ENCODE results near the gene EEF1AKMT4. TPM values are rescaled to one million over a fixed set of nuclear protein-coding genes. Genes with fewer than 3 reads are reported as not detected.

EEF1AKMT4 gene
- polyA plus RNA-seq, 1 donor (not counting 4 experiments of a cell fraction or from before 2014, with no cell fraction given), result 10.8 TPM

DNA sequence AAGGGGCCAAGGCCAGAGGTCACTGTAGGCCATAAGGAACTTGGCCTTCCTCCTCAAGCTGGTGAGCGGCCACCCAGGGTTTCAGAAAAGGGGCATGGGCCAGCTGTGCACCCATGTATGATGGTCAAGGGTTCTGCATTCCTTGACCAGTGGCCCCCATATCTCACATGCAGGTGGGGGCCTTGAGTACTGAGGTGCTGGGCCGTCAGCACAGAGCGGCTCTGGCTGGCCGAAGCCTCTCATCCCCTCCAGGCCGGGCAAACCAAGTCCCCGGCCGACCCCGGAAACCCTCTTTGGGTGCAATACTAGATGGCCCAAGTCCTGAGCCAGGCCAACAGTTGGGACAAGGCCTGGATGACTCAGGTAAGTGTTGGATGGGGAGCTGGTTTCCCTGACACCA, 10.3 kb upstream of the EEF1AKMT4 start:
- no peaks in the 10 kb centered on the region for H3K9me1 ChIP-seq (ENCODE audit: control insufficient read depth, extremely low read depth, insufficient read depth, low read length)
- no peak overlapping the region for H2AFZ ChIP-seq (ENCODE audit: control insufficient read depth, low read length)
- dilution Hi-C loops (cut with MboI; ENCODE audit: extremely low pct_ligation_motif_present, low sequenced_read_pairs), result no loop called here
- H3K27ac ChIP-seq (ENCODE audit: control insufficient read depth, insufficient read depth, low read length), result no peak overlapping the region
- no peak overlapping the region for H3K4me3 ChIP-seq (ENCODE audit: control insufficient read depth in 2 of 3, extremely low read depth in 1 of 3, insufficient read depth in 2 of 3, low read depth in 1 of 3, low read length in 3 of 3)
- FAIRE-seq (no peak), DNase-seq (ENCODE audit: low read depth, low spot score) (no peak)
- no peaks in the 10 kb centered on the region for H3K79me2 ChIP-seq (ENCODE audit: control insufficient read depth, insufficient read depth, low read length)
- no peak overlapping the region for H3K4me2 ChIP-seq (ENCODE audit: control insufficient read depth, extremely low read depth, insufficient read depth, low read depth, low read length)
- peaks cover 1% of the 10 kb centered on the region for H3K4me1 ChIP-seq (ENCODE audit: control insufficient read depth, extremely low read depth, insufficient read depth, low read length)
- H3K36me3 ChIP-seq (ENCODE audit: control insufficient read depth in 2 of 2, extremely low read depth in 1 of 2, insufficient read depth in 2 of 2, low read length in 2 of 2), result peaks cover 13 to 15% of the 10 kb centered on the region in 2 experiments
- no peaks in the 10 kb centered on the region for H4K20me1 ChIP-seq (ENCODE audit: control insufficient read depth, extremely low read depth, insufficient read depth, low read length)
- no peaks in the 10 kb centered on the region for H3K27me3 ChIP-seq (ENCODE audit: control insufficient read depth, extremely low read depth, insufficient read depth, low read length)
- TF ChIP-seq EZH2 (IDR thresholded peaks at IDR 0.05; ENCODE audit: low read length), result no peak
- TF ChIP-seq, protein P1, sequence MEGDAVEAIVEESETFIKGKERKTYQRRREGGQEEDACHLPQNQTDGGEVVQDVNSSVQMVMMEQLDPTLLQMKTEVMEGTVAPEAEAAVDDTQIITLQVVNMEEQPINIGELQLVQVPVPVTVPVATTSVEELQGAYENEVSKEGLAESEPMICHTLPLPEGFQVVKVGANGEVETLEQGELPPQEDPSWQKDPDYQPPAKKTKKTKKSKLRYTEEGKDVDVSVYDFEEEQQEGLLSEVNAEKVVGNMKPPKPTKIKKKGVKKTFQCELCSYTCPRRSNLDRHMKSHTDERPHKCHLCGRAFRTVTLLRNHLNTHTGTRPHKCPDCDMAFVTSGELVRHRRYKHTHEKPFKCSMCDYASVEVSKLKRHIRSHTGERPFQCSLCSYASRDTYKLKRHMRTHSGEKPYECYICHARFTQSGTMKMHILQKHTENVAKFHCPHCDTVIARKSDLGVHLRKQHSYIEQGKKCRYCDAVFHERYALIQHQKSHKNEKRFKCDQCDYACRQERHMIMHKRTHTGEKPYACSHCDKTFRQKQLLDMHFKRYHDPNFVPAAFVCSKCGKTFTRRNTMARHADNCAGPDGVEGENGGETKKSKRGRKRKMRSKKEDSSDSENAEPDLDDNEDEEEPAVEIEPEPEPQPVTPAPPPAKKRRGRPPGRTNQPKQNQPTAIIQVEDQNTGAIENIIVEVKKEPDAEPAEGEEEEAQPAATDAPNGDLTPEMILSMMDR (optimal IDR thresholded peaks at IDR 0.05 in 1 of 3, IDR thresholded peaks at IDR 0.05 in 1 of 3, conservative IDR thresholded peaks at IDR 0.05 in 1 of 3; ENCODE audit: extremely low read depth in 1 of 3, insufficient read depth in 2 of 3, low read length in 3 of 3), result no peak
- H3K9ac ChIP-seq (ENCODE audit: control insufficient read depth, extremely low read depth, insufficient read depth, low read length), result no peak overlapping the region
- no peaks in the 10 kb centered on the region for H3K9me3 ChIP-seq (ENCODE audit: control insufficient read depth, low read depth, low read length)

DNA sequence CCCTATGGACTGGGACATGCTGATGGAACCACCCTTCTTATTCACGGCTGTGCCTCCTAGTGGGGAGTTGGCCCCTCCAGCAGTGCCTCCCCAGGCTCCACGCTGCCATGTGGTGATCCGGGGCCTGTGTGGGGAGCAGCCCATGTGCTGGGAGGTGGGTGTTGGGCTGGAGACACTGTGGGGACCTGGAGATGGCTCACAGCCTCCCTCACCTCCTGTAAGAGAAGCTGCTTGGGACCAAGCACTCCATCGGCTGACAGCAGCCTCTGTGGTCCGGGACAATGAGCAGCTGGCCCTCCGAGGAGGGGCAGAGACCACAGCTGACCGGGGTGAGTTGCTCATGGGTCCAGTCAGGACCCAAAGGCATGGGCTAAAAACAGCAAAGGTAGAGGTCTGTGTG, 9.8 kb upstream of the EEF1AKMT4 start:
- no peaks in the 10 kb centered on the region for H3K27me3 ChIP-seq (ENCODE audit: control insufficient read depth, extremely low read depth, insufficient read depth, low read length)
- H3K79me2 ChIP-seq (ENCODE audit: control insufficient read depth, insufficient read depth, low read length), result no peaks in the 10 kb centered on the region
- no peak overlapping the region for H2AFZ ChIP-seq (ENCODE audit: control insufficient read depth, low read length)
- FAIRE-seq (no peak), DNase-seq (ENCODE audit: low read depth, low spot score) (no peak)
- H3K9me3 ChIP-seq (ENCODE audit: control insufficient read depth, low read depth, low read length), result no peaks in the 10 kb centered on the region
- dilution Hi-C loops (cut with MboI; ENCODE audit: extremely low pct_ligation_motif_present, low sequenced_read_pairs), result no loop called here
- H3K4me2 ChIP-seq (ENCODE audit: control insufficient read depth, extremely low read depth, insufficient read depth, low read depth, low read length), result no peak overlapping the region
- no peaks in the 10 kb centered on the region for H3K9me1 ChIP-seq (ENCODE audit: control insufficient read depth, extremely low read depth, insufficient read depth, low read length)
- no peaks in the 10 kb centered on the region for H3K4me1 ChIP-seq (ENCODE audit: control insufficient read depth, extremely low read depth, insufficient read depth, low read length)
- H3K4me3 ChIP-seq (ENCODE audit: control insufficient read depth in 2 of 3, extremely low read depth in 1 of 3, insufficient read depth in 2 of 3, low read depth in 1 of 3, low read length in 3 of 3), result no peak overlapping the region
- no peaks in the 10 kb centered on the region for H4K20me1 ChIP-seq (ENCODE audit: control insufficient read depth, extremely low read depth, insufficient read depth, low read length)
- no peak for TF ChIP-seq EZH2 (IDR thresholded peaks at IDR 0.05; ENCODE audit: low read length)
- TF ChIP-seq, protein P1 (optimal IDR thresholded peaks at IDR 0.05 in 1 of 3, IDR thresholded peaks at IDR 0.05 in 1 of 3, conservative IDR thresholded peaks at IDR 0.05 in 1 of 3; ENCODE audit: extremely low read depth in 1 of 3, insufficient read depth in 2 of 3, low read length in 3 of 3), result no peak
- H3K27ac ChIP-seq (ENCODE audit: control insufficient read depth, insufficient read depth, low read length), result no peak overlapping the region
- no peak overlapping the region for H3K9ac ChIP-seq (ENCODE audit: control insufficient read depth, extremely low read depth, insufficient read depth, low read length)
- H3K36me3 ChIP-seq (ENCODE audit: control insufficient read depth in 2 of 2, extremely low read depth in 1 of 2, insufficient read depth in 2 of 2, low read length in 2 of 2), result peaks cover 16% of the 10 kb centered on the region in 2 experiments
